Stimulated activated naive CD8-positive, alpha-beta T cell treated with anti-CD3 and anti-CD28 coated beads, Interleukin-15, Interleukin-2, amounts not matched to agents 100 ng/mL and 50 ng/mL, for 24 hours (primary cell): Measurements from ENCODE around the gene ADTRP.

Experiments used
- H3K27ac Mint-ChIP-seq: one replicate; pipeline ENCODE4 v1.8.0; 2021; ENCODE audit warnings: mild to moderate bottlenecking, mixed read lengths
- H3K27me3 Mint-ChIP-seq: one replicate; pipeline ENCODE4 v1.8.0; 2021; ENCODE audit warnings: mixed read lengths
- H3K36me3 Mint-ChIP-seq: one replicate; pipeline ENCODE4 v1.8.0; 2021; ENCODE audit warnings: low read depth, mixed read lengths
- H3K4me1 Mint-ChIP-seq: one replicate; pipeline ENCODE4 v1.8.0; 2021; ENCODE audit warnings: low read depth, mixed read lengths
- H3K4me3 Mint-ChIP-seq: one replicate; pipeline ENCODE4 v1.8.0; 2021; ENCODE audit warnings: mild to moderate bottlenecking, mixed read lengths
- H3K9me3 Mint-ChIP-seq: one replicate; pipeline ENCODE4 v1.8.0; 2021; ENCODE audit warnings: mixed read lengths

The ADTRP gene

GRCh38 chr6:11718463-11718862, 60.1 kb downstream of the ADTRP start:
- Mint-ChIP-seq H3K27me3 (no peaks in the 10 kb centered on the region), H3K4me1 (peaks cover 63% of the 10 kb centered on the region), H3K4me3 (no peak overlapping the region), H3K27ac (no peak overlapping the region), H3K9me3 (no peaks in the 10 kb centered on the region), H3K36me3 (peaks cover 75% of the 10 kb centered on the region)

- H3K27me3 Mint-ChIP-seq: no peaks in the 10 kb centered on the region
- no peaks in the 10 kb centered on the region for H3K9me3 Mint-ChIP-seq
- peaks cover 70% of the 10 kb centered on the region for H3K36me3 Mint-ChIP-seq
- no peak overlapping the region for H3K27ac Mint-ChIP-seq
- H3K4me3 Mint-ChIP-seq: no peak overlapping the region
- H3K4me1 Mint-ChIP-seq: peaks cover 63% of the 10 kb centered on the region
Measured at GRCh38 chr6:11718031-11718430, 60.6 kb downstream of the ADTRP start.

GRCh38 chr6:11714798-11715285, 63.8 kb downstream of the ADTRP start:
- H3K9me3 Mint-ChIP-seq: no peaks in the 10 kb centered on the region
- peaks cover 47% of the 10 kb centered on the region for H3K36me3 Mint-ChIP-seq
- H3K4me1 Mint-ChIP-seq: peaks cover 80% of the 10 kb centered on the region
- H3K27me3 Mint-ChIP-seq: no peaks in the 10 kb centered on the region
- peak overlapping the region; percentile 100 for H3K27ac Mint-ChIP-seq
- peak overlapping the region; percentile 55 for H3K4me3 Mint-ChIP-seq

DNA sequence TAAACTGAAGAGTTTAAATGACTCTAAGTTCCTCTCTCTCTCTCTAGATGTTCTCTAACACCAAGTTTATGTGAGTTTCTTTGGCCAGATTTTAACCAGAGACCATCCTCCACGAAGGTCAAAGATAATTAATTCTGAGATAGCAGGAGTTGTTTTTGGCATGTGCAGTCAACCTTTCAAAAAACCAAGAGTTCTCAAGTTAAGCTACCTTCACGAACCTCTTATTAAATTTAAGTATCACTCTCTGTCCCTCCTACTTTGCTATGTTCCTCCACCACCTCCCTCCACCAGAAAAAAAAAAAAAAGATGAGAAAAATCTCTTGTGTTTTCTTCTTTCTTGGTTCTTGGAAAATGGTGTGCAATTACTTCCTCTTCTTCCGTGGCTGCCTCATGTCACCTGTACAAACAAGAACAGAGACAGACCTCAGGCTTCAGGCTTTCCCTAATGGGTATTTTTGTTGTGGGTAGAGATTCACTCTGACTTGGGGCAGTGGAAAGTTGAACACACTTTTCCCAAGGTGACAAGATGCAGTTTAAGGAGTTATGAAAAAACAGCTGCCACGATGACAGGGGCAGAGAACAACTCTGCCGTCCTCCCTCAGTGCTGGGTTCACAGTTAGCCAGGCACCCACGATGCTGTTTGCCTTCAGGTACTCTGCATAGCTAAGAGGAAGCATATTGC, 64.3 kb downstream of the ADTRP start:
- H3K27ac Mint-ChIP-seq: peak overlapping the region; percentile 100
- H3K4me3 Mint-ChIP-seq: peak overlapping the region; percentile 55
- peaks cover 42% of the 10 kb centered on the region for H3K36me3 Mint-ChIP-seq
- H3K27me3 Mint-ChIP-seq: no peaks in the 10 kb centered on the region
- no peaks in the 10 kb centered on the region for H3K9me3 Mint-ChIP-seq
- H3K4me1 Mint-ChIP-seq: peaks cover 84% of the 10 kb centered on the region

DNA sequence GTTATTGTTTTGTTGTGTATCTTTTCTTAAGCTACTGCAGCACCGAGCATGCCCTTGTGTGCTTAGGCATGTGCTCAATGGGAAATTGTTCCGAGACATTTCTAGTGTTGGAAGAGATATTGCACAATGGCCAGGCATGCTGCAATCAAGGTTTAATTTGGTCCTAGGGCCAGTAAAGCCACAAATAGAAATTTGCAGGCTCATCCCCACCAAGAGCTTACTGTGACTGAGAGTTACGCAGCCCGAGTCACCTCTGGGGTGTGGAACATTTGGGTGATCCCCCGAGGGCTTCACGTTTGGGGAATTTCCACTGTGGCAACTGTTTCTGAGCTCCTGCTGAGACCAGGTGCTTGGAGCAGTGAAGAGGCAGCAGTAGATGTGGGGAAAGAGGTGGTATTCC, 65.8 kb downstream of the ADTRP start:
- H3K27ac Mint-ChIP-seq: peak overlapping the region; percentile 100
- H3K9me3 Mint-ChIP-seq: no peaks in the 10 kb centered on the region
- H3K36me3 Mint-ChIP-seq: peaks cover 34% of the 10 kb centered on the region
- peaks cover 84% of the 10 kb centered on the region for H3K4me1 Mint-ChIP-seq
- H3K27me3 Mint-ChIP-seq: no peaks in the 10 kb centered on the region
- H3K4me3 Mint-ChIP-seq: peak overlapping the region; percentile 79

GRCh38 chr6:11711984-11712711, 66.5 kb downstream of the ADTRP start:
- H3K4me1 Mint-ChIP-seq: peaks cover 79% of the 10 kb centered on the region
- peak overlapping the region; percentile 100 for H3K27ac Mint-ChIP-seq
- peak overlapping the region; percentile 79 for H3K4me3 Mint-ChIP-seq
- no peaks in the 10 kb centered on the region for H3K27me3 Mint-ChIP-seq
- no peaks in the 10 kb centered on the region for H3K9me3 Mint-ChIP-seq
- peaks cover 28% of the 10 kb centered on the region for H3K36me3 Mint-ChIP-seq

DNA sequence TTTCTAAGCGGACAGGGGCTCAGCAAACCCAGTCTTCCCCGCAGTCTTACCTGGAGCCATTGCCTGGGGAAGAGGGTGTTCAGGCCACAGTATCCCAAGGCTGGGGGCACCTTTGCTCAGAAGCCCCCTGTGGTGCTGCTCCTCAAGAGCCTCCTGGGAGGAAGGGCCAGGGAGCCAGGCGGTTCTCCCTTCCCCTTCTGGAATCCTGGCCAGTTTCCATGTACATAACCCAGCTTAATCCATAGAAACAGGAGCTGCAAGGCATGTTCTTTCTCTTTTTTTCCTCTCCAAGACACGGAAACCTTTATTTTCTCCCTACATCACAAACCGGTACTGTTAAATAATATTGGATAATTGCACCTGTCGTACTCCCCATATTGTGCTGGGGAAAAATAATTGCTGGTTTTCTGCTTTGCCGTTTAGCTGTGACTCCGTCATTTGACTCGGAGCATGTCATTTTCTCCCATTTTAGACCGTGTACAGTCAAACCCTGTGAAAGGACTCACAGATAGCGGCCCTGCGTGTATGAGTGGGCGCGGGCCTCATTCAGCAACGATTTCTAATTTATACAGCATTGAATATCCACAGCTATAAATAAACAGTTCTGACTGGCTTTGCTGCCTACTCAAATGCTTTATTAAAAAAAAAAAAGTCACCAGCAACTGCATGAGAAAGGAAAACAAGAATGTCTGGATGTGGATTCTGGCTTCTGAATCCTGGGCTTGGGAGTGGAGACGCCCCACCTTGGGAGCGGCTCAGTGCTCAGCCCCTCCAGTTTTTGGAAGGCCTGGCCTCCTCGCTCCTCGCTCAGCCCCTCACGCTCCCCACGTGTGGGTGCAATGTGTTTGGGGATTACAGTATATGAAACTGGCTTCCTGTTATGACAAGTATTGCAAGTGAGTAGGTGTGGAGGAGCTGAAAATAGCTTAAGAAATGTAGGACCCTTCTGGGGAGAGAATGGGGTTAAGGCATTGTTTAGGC, 67.3 kb downstream of the ADTRP start:
- Mint-ChIP-seq H3K27me3 (no peaks in the 10 kb centered on the region), H3K36me3 (peaks cover 26% of the 10 kb centered on the region), H3K9me3 (no peaks in the 10 kb centered on the region), H3K4me1 (peaks cover 79% of the 10 kb centered on the region), H3K4me3 (peak overlapping the region; percentile 79), H3K27ac (peak overlapping the region; percentile 100)

GRCh38 chr6:11710311-11710761, 68.3 kb downstream of the ADTRP start:
- Mint-ChIP-seq H3K36me3 (peaks cover 19% of the 10 kb centered on the region), H3K27ac (peak overlapping the region; percentile 100), H3K4me3 (peak overlapping the region; percentile 79), H3K9me3 (no peaks in the 10 kb centered on the region), H3K27me3 (no peaks in the 10 kb centered on the region), H3K4me1 (peaks cover 72% of the 10 kb centered on the region)

DNA sequence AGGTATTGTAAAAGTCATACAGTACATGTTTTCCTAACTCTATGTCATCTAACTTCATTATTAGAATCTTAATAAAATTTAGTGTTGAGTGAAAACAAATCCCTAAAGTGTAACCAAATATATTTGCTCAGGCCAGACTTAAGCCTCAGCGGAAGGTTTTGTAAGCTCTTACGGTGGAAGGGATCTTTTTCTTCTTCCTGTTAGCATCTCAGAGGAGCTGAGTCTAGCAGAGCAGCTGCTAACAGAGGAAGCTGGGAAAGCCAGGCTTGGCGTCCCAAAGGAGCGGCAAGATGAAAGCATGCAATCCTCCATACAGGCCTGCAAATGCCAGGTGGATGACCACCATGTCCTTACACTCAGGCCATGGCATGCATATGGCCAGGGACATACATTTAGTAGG, 72.4 kb downstream of the ADTRP start:
- Mint-ChIP-seq H3K9me3 (no peaks in the 10 kb centered on the region), H3K27me3 (no peaks in the 10 kb centered on the region), H3K4me3 (no peak overlapping the region), H3K27ac (no peak overlapping the region), H3K4me1 (peaks cover 60% of the 10 kb centered on the region), H3K36me3 (peaks cover 5% of the 10 kb centered on the region)

DNA sequence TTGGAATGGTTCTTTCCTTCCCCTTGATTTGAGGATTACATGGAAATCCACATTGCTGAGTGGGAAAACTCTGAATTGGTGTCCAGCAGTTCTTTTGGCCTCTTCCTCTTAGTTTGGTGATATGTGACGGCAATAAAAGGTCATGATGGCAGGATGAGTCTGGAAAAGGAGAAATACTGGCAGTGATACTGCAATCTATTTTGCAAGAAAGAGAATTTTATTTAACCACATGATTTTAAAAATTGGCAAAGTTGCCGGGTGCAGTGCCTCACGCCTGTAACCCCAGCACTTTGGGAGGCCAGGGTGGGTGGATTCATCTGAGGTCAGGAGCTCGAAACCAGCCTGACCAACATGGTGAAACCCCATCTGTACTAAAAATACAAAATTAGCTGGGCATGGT, 73.1 kb downstream of the ADTRP start:
- Mint-ChIP-seq H3K4me3 (no peak overlapping the region), H3K27me3 (no peaks in the 10 kb centered on the region), H3K36me3 (peaks cover 5% of the 10 kb centered on the region), H3K4me1 (peaks cover 55% of the 10 kb centered on the region), H3K27ac (peak overlapping the region; percentile 86), H3K9me3 (no peaks in the 10 kb centered on the region)

- Mint-ChIP-seq H3K4me1 (peaks cover 52% of the 10 kb centered on the region), H3K27ac (peak overlapping the region; percentile 86), H3K4me3 (no peak overlapping the region), H3K36me3 (peaks cover 1% of the 10 kb centered on the region), H3K9me3 (no peaks in the 10 kb centered on the region), H3K27me3 (no peaks in the 10 kb centered on the region)
Measured at GRCh38 chr6:11705069-11705468, 73.5 kb downstream of the ADTRP start.

- Mint-ChIP-seq H3K27me3 (no peaks in the 10 kb centered on the region), H3K4me1 (peaks cover 44% of the 10 kb centered on the region), H3K9me3 (no peaks in the 10 kb centered on the region), H3K27ac (peak overlapping the region; percentile 6), H3K36me3 (no peaks in the 10 kb centered on the region), H3K4me3 (no peak overlapping the region)
Measured at GRCh38 chr6:11703725-11704124, 74.9 kb downstream of the ADTRP start.

DNA sequence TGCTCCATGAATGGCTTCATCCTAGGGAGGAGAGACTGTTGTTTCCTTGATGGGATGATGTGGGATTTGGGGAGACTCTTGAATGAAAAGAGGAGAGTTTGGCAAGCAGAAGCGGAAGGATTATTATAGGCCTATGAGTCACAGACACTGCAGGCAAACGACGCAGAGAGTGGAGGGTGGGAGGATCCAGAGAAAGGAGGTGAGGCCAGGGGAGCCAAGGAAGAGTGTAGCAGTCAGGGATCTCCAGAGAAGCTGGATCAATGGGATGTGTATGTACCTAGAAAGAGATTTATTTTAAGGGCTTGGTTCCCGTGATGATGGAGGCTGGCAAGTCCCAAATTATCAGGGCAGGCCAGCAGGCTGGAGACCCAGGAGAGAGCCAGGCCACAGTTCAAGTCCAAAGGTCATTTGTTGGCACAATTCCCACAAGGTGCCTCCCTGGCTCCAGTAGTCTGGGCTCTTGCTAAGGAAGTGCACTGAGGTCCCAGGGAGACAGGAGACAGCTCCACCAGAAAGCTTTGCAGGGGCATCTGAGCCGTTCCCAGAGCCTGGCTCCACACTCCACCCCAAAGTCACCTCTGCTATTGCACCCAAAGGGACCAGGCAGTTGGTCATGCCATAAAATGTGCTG, 76.0 kb downstream of the ADTRP start:
- H3K4me1 Mint-ChIP-seq: peaks cover 38% of the 10 kb centered on the region
- no peak overlapping the region for H3K27ac Mint-ChIP-seq
- no peak overlapping the region for H3K4me3 Mint-ChIP-seq
- no peaks in the 10 kb centered on the region for H3K27me3 Mint-ChIP-seq
- no peaks in the 10 kb centered on the region for H3K9me3 Mint-ChIP-seq
- H3K36me3 Mint-ChIP-seq: no peaks in the 10 kb centered on the region

DNA sequence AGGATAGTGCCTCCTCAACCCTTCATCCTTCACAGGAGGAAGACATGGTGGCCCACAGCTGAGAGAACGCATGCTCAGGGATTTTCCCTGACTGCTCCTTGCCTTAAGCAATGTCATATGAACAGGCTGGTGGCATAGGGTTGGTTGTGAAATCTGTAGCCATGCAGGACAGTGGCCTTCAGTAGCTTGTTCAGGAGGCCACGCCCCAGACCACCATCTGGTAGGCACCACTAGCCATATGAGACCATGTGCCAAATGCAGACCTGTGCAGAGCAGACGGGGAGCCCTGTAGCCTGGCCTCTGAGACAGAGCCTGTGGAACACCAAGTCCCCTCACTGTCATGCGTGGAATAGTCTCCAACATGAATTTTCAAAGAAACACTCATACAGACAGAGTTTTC, 76.5 kb downstream of the ADTRP start:
- H3K27me3 Mint-ChIP-seq: peaks cover 1% of the 10 kb centered on the region
- H3K4me1 Mint-ChIP-seq: peaks cover 38% of the 10 kb centered on the region
- no peak overlapping the region for H3K4me3 Mint-ChIP-seq
- H3K27ac Mint-ChIP-seq: no peak overlapping the region
- no peaks in the 10 kb centered on the region for H3K36me3 Mint-ChIP-seq
- peaks cover 1% of the 10 kb centered on the region for H3K9me3 Mint-ChIP-seq
